NCI-H2196 (cell line): ENCODE results near the gene ZNF446.

Experiments used
- DNase-seq: peaks from one replicate; lab custom pipeline; 2025; ENCODE audit not compliant: unreplicated experiment; lab: John Stamatoyannopoulos, UW

The ZNF446 gene

GRCh38 chr19:58520257-58520599 lies 44.1 kb downstream of the ZNF446 start:
- DNase-seq, result no peak

- DNase-seq, result no peak
Observed at GRCh38 chr19:58521651-58522050, 45.5 kb downstream of the ZNF446 start.

GRCh38 chr19:58522709-58523108 lies 46.6 kb downstream of the ZNF446 start:
- no peak for DNase-seq

GRCh38 chr19:58529405-58529804 lies 53.3 kb downstream of the ZNF446 start:
- no peak for DNase-seq
